Measurements from ENCODE around the gene CRYBG3. TPM values are rescaled to one million over a fixed set of nuclear protein-coding genes. Genes with fewer than 3 reads are reported as not detected.
A peak's percentile ranks its signal among the peaks of the same experiment; 100 is the strongest.

CRYBG3 gene
- total and polyA plus RNA-seq, 2 donors (not counting 1 experiment from before 2014, with no cell fraction given) = 8.7 to 29.9 TPM

DNA sequence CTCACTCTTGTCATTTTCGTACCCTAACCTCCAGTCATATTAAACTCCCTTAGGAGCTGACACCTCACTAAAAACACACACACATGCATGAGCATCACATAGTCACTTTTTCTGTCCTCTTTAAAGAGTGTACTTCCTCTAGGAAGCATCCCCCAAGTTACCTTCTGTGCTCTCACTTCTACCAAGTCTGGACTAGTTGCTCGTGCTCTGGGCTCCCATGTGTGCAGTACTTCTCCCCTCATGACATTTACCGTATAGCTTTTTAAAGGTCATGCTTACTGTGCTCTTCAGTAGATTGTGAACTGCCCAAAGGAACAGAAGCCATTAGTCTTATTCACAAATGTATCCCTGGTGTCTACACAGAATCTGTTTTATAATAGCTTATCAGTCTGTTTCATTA lies 42.0 kb downstream of the CRYBG3 start:
- Histone ChIP-seq H3K4me3 (replicated peaks in 1 of 4; ENCODE audit: control extremely low read depth in 1 of 4, insufficient read depth in 1 of 4, low read depth in 3 of 4, low read length in 4 of 4) (no peak overlapping the region), H3K27ac (ENCODE audit: insufficient read depth, low read length) (no peak overlapping the region)

DNA sequence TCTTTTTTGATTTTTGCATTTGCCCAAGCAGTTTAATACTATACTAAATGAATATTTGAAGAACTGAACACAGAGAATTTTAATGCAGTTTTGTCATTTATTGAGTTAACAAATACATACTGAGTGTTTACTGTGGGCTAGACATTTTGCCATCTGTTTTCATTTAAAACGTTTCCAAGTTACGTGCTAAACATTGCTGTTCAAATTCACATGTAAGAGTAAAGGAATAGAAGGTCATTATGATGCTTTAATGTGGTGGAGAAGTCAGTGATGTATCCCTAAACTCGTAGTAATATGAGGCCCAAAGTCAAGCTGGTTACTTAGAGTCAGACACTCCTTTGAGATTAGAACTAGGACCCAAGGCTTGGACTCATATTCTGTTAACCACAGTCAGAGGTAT lies 49.4 kb downstream of the CRYBG3 start:
- Histone ChIP-seq H3K27ac (ENCODE audit: insufficient read depth, low read length) (peak overlapping the region; percentile 69), H3K27me3 (ENCODE audit: control insufficient read depth, insufficient read depth, low read length) (no peaks in the 10 kb centered on the region), H3K4me1 (ENCODE audit: control insufficient read depth, extremely low read depth, insufficient read depth, low read length) (peaks cover 10% of the 10 kb centered on the region), H3K36me3 (ENCODE audit: control insufficient read depth, insufficient read depth, low read length) (no peaks in the 10 kb centered on the region), H2AFZ (ENCODE audit: low read length) (no peak overlapping the region), H4K20me1 (ENCODE audit: control insufficient read depth, extremely low read depth, insufficient read depth, low read length) (no peaks in the 10 kb centered on the region), H3K9me3 (ENCODE audit: control insufficient read depth, insufficient read depth, low read depth, low read length) (no peaks in the 10 kb centered on the region), H3K79me2 (ENCODE audit: control insufficient read depth, insufficient read depth, low read length) (no peaks in the 10 kb centered on the region), H3K9ac (ENCODE audit: insufficient read depth, low read length) (no peak overlapping the region), H3K4me3 (replicated peaks in 1 of 4; ENCODE audit: control extremely low read depth in 1 of 4, insufficient read depth in 1 of 4, low read depth in 3 of 4, low read length in 4 of 4) (peak overlapping the region in 1 of 4 experiments; percentile 25), H3K4me2 (ENCODE audit: extremely low read depth, insufficient read depth, low read length) (no peak overlapping the region)
- TF ChIP-seq, protein P1, sequence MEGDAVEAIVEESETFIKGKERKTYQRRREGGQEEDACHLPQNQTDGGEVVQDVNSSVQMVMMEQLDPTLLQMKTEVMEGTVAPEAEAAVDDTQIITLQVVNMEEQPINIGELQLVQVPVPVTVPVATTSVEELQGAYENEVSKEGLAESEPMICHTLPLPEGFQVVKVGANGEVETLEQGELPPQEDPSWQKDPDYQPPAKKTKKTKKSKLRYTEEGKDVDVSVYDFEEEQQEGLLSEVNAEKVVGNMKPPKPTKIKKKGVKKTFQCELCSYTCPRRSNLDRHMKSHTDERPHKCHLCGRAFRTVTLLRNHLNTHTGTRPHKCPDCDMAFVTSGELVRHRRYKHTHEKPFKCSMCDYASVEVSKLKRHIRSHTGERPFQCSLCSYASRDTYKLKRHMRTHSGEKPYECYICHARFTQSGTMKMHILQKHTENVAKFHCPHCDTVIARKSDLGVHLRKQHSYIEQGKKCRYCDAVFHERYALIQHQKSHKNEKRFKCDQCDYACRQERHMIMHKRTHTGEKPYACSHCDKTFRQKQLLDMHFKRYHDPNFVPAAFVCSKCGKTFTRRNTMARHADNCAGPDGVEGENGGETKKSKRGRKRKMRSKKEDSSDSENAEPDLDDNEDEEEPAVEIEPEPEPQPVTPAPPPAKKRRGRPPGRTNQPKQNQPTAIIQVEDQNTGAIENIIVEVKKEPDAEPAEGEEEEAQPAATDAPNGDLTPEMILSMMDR (conservative IDR thresholded peaks at IDR 0.05 in 1 of 2, IDR thresholded peaks at IDR 0.05 in 1 of 2; ENCODE audit: low read depth in 1 of 2, low read length in 2 of 2) = no peak
- no peak for TF ChIP-seq EZH2 (IDR thresholded peaks at IDR 0.05; ENCODE audit: low read length, missing control alignments)
- DNase-seq (ENCODE audit: low read depth in 2 of 2) = peak; percentile 11 to 45

More for the DNA sequence above, 42.0 kb downstream of the CRYBG3 start:
- DNase-seq (ENCODE audit: low read depth in 2 of 2) = no peak
- H3K27me3 ChIP-seq (ENCODE audit: control insufficient read depth, insufficient read depth, low read length) = no peaks in the 10 kb centered on the region
- H3K4me1 ChIP-seq (ENCODE audit: control insufficient read depth, extremely low read depth, insufficient read depth, low read length) = no peaks in the 10 kb centered on the region
- no peaks in the 10 kb centered on the region for H4K20me1 ChIP-seq (ENCODE audit: control insufficient read depth, extremely low read depth, insufficient read depth, low read length)
- no peaks in the 10 kb centered on the region for H3K9me3 ChIP-seq (ENCODE audit: control insufficient read depth, insufficient read depth, low read depth, low read length)
- TF ChIP-seq EZH2 (IDR thresholded peaks at IDR 0.05; ENCODE audit: low read length, missing control alignments) = no peak
- TF ChIP-seq, protein P1 (conservative IDR thresholded peaks at IDR 0.05 in 1 of 2, IDR thresholded peaks at IDR 0.05 in 1 of 2; ENCODE audit: low read depth in 1 of 2, low read length in 2 of 2) = no peak
- no peaks in the 10 kb centered on the region for H3K79me2 ChIP-seq (ENCODE audit: control insufficient read depth, insufficient read depth, low read length)
- H3K36me3 ChIP-seq (ENCODE audit: control insufficient read depth, insufficient read depth, low read length) = no peaks in the 10 kb centered on the region
- no peak overlapping the region for H3K9ac ChIP-seq (ENCODE audit: insufficient read depth, low read length)
- no peak overlapping the region for H2AFZ ChIP-seq (ENCODE audit: low read length)
- H3K4me2 ChIP-seq (ENCODE audit: extremely low read depth, insufficient read depth, low read length) = no peak overlapping the region

DNA sequence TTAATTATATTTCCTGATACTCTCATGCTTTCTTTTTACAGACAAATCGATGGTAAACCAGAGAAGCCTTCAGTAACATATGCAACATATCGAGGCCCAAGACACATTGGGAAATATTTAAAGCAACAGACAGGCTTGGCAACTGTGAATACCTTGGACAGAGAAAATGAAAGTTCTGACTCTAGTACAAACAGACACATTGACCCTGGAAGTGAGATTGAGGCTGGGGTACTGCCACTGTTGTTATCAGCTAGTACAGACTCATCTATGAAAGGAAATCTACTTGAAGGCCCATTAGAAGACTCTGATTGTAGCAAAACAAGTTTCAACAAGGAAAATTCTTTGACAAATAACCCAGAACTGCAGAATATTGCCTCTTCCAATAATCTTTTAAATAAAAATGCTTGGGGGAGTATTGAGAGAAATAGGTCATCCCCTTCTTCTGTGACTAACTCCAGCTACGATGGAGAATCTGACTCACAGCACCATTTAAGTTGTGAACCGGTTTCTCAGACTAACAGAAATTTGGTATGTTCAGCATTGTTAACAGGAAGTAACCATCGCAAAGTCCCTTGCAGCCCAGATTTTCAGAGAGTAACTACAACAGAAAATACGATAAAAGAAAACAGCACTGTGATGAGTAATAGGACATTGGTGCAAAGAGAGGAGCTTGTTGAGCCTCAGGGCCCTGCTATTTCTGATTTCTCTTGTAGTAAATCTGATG lies 50.2 kb downstream of the CRYBG3 start:
- H3K36me3 ChIP-seq (ENCODE audit: control insufficient read depth, insufficient read depth, low read length) = no peaks in the 10 kb centered on the region
- peak overlapping the region in 3 of 4 experiments; percentile 14 to 30 (median 25) for H3K4me3 ChIP-seq (replicated peaks in 1 of 4; ENCODE audit: control extremely low read depth in 1 of 4, insufficient read depth in 1 of 4, low read depth in 3 of 4, low read length in 4 of 4)
- H3K27me3 ChIP-seq (ENCODE audit: control insufficient read depth, insufficient read depth, low read length) = no peaks in the 10 kb centered on the region
- H3K4me1 ChIP-seq (ENCODE audit: control insufficient read depth, extremely low read depth, insufficient read depth, low read length) = peaks cover 10% of the 10 kb centered on the region
- peak overlapping the region; percentile 69 for H3K27ac ChIP-seq (ENCODE audit: insufficient read depth, low read length)
- no peak overlapping the region for H2AFZ ChIP-seq (ENCODE audit: low read length)
- TF ChIP-seq, protein P1 (conservative IDR thresholded peaks at IDR 0.05 in 1 of 2, IDR thresholded peaks at IDR 0.05 in 1 of 2; ENCODE audit: low read depth in 1 of 2, low read length in 2 of 2) = no peak
- no peak for TF ChIP-seq EZH2 (IDR thresholded peaks at IDR 0.05; ENCODE audit: low read length, missing control alignments)
- no peaks in the 10 kb centered on the region for H3K9me3 ChIP-seq (ENCODE audit: control insufficient read depth, insufficient read depth, low read depth, low read length)
- peak overlapping the region; percentile 61 for H3K4me2 ChIP-seq (ENCODE audit: extremely low read depth, insufficient read depth, low read length)
- peak; percentile 90 to 98 for DNase-seq (ENCODE audit: low read depth in 2 of 2)
- no peaks in the 10 kb centered on the region for H3K79me2 ChIP-seq (ENCODE audit: control insufficient read depth, insufficient read depth, low read length)
- peak overlapping the region; percentile 16 for H3K9ac ChIP-seq (ENCODE audit: insufficient read depth, low read length)
- H4K20me1 ChIP-seq (ENCODE audit: control insufficient read depth, extremely low read depth, insufficient read depth, low read length) = no peaks in the 10 kb centered on the region

All from fibroblast of lung (primary cell).